ENCODE data around the gene HS6ST2.

HS6ST2 gene

DNA sequence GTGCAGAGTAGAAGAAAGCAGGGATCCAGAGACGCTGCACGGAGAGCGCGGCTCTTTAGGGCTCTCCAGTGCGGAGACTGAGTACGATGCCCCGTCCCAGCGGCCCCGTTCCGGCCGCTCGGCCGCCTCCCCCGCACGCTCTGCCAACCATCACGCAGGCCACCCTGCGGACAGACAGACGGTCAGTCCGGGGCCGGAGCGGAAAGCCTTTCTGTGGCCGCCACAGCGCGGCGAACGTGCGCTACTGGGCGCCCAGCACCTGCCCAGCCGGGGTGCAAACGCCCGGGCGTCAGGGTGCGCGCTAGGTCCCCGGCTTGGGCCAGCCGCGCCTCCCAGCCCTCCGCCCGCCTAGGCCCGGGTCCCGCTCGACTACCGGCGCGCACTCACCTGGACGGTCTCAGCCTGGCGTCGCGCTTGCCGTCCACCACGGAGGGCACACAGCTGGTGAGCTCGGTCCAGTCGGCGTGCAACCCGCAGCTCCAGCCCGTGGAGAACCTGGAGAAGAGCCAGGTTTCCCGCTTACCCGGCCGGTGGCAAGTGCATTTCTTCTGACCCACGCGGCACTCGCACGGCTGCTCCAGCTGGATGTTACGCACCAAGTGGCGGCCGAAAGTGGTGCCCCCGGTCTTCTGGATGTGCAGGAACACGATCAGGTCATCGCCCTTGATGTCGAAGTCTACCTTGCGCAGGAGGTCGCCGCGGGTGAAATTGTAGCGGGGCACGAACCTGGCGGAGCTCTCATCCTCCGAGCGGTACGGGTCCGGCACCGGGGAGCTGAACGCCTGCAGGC lies 1.8 kb downstream of the HS6ST2 start:
- H3K9me3 ChIP-seq (ENCODE audit: control insufficient read depth, insufficient read depth, low read depth, low read length) = no peaks in the 10 kb centered on the region
- 0 out of 2 replicates have a peak, but pooled peaks cover 3% of the 10 kb centered on the region for H3K4me1 ChIP-seq (ENCODE audit: control insufficient read depth, insufficient read depth, low read length)
- no peaks in the 10 kb centered on the region for H3K36me3 ChIP-seq (ENCODE audit: control insufficient read depth in 2 of 2, insufficient read depth in 1 of 2, low read length in 2 of 2)
- POLR2A ChIA-PET = no interaction called here
- H3K27ac ChIP-seq (ENCODE audit: extremely low read depth, low read depth, low read length) = no peak overlapping the region
- CTCF ChIA-PET = interaction anchor here (0.5 to 3.2 kb wide), 3 partner anchors 8 to 733 kb away, joined by 3 to 20 read pairs (median 5); no protein-coding TSS in a partner anchor
- no peak for TF ChIP-seq GLI2 (tag by site-specific recombination; IDR thresholded peaks at IDR 0.05; ENCODE audit: borderline replicate concordance, low read depth)
- TF ChIP-seq ZNF341 (tag by site-specific recombination; IDR thresholded peaks at IDR 0.05; ENCODE audit: low read depth) = no peak
- no peak for TF ChIP-seq ZIC2 (tag by site-specific recombination; IDR thresholded peaks at IDR 0.05)
- TF ChIP-seq ZNF658 (tag by site-specific recombination; IDR thresholded peaks at IDR 0.05) = no peak
- TF ChIP-seq ZNF768 (tag by site-specific recombination; IDR thresholded peaks at IDR 0.05) = no peak
- TF ChIP-seq ZNF248 (tag by site-specific recombination; IDR thresholded peaks at IDR 0.05) = no peak
- TF ChIP-seq TCF7L2 (IDR thresholded peaks at IDR 0.05; ENCODE audit: borderline replicate concordance, low read depth, low read length) = no peak
- no peak for TF ChIP-seq TRIM28 (IDR thresholded peaks at IDR 0.05; ENCODE audit: borderline replicate concordance, low read length)
- no peak for TF ChIP-seq OSR2 (tag by site-specific recombination; IDR thresholded peaks at IDR 0.05)
- no peak for TF ChIP-seq ZNF133 (tag by site-specific recombination; IDR thresholded peaks at IDR 0.05)
- no peak for TF ChIP-seq ZNF404 (tag by site-specific recombination; IDR thresholded peaks at IDR 0.05)
- TF ChIP-seq ZNF2 (tag by site-specific recombination; IDR thresholded peaks at IDR 0.05) = no peak
- no peak for TF ChIP-seq ZFP3 (tag by site-specific recombination; IDR thresholded peaks at IDR 0.05; ENCODE audit: low read depth)
- TF ChIP-seq, protein P1, sequence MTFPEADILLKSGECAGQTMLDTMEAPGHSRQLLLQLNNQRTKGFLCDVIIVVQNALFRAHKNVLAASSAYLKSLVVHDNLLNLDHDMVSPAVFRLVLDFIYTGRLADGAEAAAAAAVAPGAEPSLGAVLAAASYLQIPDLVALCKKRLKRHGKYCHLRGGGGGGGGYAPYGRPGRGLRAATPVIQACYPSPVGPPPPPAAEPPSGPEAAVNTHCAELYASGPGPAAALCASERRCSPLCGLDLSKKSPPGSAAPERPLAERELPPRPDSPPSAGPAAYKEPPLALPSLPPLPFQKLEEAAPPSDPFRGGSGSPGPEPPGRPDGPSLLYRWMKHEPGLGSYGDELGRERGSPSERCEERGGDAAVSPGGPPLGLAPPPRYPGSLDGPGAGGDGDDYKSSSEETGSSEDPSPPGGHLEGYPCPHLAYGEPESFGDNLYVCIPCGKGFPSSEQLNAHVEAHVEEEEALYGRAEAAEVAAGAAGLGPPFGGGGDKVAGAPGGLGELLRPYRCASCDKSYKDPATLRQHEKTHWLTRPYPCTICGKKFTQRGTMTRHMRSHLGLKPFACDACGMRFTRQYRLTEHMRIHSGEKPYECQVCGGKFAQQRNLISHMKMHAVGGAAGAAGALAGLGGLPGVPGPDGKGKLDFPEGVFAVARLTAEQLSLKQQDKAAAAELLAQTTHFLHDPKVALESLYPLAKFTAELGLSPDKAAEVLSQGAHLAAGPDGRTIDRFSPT (tag by site-specific recombination; IDR thresholded peaks at IDR 0.05) = no peak
- no peak for TF ChIP-seq SP3 (tag by site-specific recombination; IDR thresholded peaks at IDR 0.05)
- H3K4me3 ChIP-seq (ENCODE audit: low read depth, low read length) = peak overlapping the region; percentile 52

DNA sequence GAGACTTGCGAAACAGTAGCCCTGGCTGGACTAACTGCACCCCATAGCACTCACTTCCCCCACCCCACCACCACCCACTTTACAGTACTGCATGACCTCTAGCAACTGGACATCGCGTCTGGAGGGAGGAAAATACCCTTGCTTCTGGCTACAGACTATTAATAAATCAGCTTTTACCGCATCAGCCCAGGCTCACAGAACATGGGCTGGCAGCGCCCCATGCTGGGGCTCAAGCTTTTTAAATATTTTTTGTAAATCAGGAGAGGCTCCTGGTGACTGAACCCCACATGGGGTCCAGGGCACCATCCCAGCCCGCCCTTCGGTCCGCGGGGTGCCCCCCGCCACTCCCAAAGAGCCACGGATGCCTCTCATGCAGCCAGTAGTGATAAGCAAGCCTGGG lies 2.7 kb downstream of the HS6ST2 start:
- Histone ChIP-seq H3K9me3 (ENCODE audit: control insufficient read depth, insufficient read depth, low read depth, low read length) (no peaks in the 10 kb centered on the region), H3K4me3 (ENCODE audit: low read depth, low read length) (no peak overlapping the region), H3K36me3 (ENCODE audit: control insufficient read depth in 2 of 2, insufficient read depth in 1 of 2, low read length in 2 of 2) (no peaks in the 10 kb centered on the region), H3K27ac (ENCODE audit: extremely low read depth, low read depth, low read length) (no peak overlapping the region), H3K4me1 (ENCODE audit: control insufficient read depth, insufficient read depth, low read length) (0 out of 2 replicates have a peak, but pooled peaks cover 3% of the 10 kb centered on the region)
- ChIA-PET CTCF (interaction anchor here (0.6 to 0.8 kb wide), 4 partner anchors 205 to 641 kb away, joined by 3 to 4 read pairs (median 4); no protein-coding TSS in a partner anchor), POLR2A (no interaction called here)
- TF ChIP-seq ZNF16 (tag by site-specific recombination; IDR thresholded peaks at IDR 0.05; ENCODE audit: low read depth) (no peak), ZNF530 (tag by site-specific recombination; IDR thresholded peaks at IDR 0.05; ENCODE audit: low read depth) (no peak), ZNF433 (tag by site-specific recombination; IDR thresholded peaks at IDR 0.05; ENCODE audit: low read depth) (no peak)
- TF ChIP-seq, protein P1 (tag by site-specific recombination; IDR thresholded peaks at IDR 0.05) = no peak
